ENCODE data around the gene EPS15.
"Not testable (repeated sequence)": the region's sequence is repeated elsewhere in the genome, so short reads cannot be mapped to it uniquely, and the experiment has no call there.

The EPS15 gene

DNA sequence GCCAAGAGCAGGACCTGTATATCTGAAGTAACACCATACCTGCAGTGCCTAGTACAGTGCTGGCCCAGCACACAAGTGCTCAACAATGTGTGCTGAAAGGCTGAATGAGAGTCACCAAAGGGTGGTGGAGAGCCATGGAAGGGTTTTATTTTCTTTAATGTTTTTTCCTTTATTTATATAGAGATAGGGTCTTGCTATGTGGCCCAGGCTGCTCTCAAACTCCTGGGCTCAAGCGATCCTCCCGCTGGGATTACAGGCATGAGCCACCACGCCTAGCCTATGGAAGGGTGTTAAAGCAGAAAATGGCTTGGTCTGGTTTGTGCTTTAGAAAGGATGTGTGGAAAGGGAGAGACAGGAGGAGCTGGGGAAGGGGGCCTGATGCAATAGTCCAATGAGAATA is 175.4 kb downstream of the EPS15 start:
- DNase-seq (ENCODE audit: low read depth in 2 of 2, low spot score in 1 of 2): no peak

DNA sequence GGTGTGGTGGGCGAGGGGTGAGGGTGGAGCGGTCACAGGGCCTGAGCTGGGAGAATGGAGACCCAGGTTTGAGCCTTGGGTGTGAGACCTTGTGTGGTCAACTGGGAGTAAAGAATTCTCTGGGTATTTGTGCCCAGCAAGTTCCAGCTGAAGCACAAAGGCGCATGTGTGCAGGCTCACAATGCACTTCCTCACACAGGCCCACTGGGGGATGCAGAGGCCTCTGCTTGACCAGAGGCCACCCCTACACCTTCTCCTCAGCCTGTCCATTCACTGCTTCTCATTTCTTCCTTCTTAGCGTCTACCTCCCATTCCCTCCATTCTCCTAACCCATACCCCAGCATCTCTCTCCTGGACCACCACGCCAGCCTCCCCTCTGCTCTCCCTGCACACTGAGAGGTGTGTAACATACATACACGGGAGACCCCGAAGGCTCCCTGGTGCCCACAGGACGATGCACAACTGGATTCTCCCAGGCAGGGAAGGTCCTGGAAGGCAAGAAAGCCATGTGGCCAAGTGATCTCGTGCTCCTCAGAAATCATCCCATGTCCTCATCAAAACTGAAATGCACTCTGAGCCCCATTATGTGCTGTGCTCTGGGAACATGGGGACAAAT is 176.4 kb downstream of the EPS15 start:
- no peak for DNase-seq (ENCODE audit: low read depth in 2 of 2, low spot score in 1 of 2)

DNA sequence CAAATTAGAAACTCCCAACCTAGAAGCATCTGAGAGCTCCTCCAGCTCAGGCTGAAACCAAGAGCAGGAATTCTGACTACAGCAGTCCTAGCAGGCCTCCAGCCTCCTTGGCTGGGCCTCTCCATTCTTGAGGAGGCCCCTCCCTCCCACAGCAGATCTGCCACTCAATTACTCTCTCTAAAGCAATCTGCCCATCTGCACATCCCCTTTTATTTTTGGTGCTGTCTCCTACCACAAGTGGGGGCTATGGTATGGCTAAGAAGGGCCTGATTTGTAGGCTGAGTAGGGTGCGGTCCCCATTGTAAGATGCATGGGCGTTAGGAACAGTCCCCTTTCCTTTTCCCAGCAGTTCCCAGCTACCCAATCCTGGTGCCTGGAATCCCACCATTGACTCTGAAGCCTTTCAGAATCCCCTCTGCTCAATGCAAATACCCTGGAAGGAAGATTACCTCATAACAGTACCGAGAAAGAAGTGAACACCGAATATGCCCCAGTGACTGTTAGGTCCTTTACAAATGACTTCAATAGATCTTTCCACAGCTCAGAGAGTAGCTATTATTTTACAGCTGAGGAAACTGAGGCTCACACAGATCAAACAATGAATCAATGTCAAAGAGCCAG is 177.1 kb downstream of the EPS15 start:
- no peak for DNase-seq (ENCODE audit: low read depth in 2 of 2, low spot score in 1 of 2)

DNA sequence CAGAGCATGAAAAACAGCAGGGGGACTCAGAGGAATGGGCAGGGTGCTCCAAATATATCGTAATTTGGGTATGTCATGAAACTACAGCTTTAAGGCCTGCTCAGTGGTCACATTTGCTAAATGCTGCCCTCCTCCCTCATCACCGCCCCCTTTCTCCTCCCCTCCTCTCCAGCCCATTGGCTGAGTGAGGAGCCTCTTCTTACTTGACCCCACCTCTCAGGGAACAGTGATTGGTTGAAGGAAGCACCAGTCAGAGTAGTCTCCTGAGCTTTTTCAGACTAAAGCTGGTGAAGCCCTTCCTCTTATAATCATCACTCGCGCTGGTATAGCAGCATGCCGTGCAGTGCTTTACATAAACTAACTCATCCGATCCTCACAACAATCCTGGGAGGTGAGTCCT is 178.7 kb downstream of the EPS15 start:
- no peak for DNase-seq (ENCODE audit: low read depth in 2 of 2, low spot score in 1 of 2)

DNA sequence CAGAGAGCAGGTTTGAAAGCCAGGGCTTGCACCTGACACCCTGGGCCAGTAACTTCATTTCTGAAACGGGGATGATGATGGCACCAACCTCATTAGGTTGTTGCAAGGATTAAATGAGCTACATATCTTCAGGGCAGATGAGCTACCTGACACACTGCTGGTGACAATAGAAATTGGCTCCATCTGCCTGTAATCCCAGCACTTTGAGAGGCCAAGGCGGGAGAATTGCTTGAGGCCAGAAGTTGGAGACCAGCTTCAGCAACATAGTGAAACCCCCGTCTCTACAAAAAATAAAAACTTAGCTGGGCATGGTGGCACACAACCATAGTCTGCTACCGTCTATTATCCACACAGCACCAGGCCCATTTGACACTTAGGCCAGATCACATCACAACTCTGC is 182.4 kb downstream of the EPS15 start:
- no peak for DNase-seq (ENCODE audit: low read depth in 2 of 2, low spot score in 1 of 2)

DNA sequence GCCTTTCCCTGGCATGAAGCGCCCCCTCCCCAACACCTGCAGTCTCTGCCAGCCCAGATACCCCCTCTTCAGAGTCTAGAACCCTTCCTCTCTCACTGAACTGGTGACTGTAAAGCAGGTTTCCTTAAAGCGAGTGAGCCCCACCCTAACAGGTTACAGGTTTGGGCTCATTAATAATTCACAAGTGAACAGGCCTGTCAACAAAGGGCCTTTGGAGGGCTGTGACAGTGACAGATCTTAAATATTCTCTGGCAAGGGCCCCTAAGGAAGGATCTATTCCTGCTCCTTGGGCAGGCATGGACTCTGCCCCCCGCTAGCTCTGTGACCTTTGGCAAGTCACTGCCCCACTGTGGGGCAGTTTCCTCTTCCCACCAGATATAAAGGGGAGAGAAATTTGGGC is 183.1 kb downstream of the EPS15 start:
- DNase-seq (ENCODE audit: low read depth in 2 of 2, low spot score in 1 of 2): no peak

DNA sequence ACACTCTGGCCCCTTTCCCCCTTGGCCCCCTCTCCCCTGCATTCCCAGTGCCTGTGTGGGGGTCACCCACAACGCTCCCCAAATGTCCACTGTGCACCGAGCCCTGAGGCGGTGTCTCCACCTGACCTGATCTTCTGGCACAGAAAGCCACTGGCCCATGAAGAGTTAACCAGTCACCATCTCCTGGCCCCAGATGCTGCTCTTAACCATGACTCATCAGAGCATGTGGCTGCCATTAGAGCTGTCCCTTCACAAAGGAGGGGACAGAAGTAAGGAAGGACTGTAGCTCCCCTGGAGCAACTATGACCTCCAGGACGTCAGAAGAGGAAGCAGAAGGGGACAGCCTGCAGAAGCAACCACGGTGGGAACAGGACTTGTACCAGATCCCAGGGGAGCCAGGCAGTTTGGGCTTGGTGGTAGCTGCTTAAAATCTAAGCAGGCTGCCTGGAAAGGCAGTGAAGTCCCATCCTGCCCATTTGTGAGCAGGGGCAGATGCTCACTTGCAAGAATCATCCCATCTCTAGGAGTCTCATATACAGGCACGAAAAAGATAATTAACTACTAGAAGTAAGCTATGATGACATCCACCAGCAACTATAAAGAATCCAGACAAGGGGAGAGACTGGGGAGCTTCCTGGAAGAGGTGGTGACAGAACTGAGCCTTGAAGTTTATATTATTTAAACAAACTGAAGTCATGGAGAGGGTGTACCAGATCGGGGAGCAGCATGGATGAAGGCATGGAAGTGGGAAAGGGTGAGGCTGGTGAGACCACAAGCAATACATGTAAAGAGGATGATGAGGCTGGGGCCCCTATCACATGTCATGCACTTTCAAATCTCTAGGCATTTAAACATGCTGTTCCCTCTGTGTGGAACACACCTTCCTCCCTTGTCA is 187.6 kb downstream of the EPS15 start:
- no peak for DNase-seq (ENCODE audit: low read depth in 2 of 2, low spot score in 1 of 2)

DNA sequence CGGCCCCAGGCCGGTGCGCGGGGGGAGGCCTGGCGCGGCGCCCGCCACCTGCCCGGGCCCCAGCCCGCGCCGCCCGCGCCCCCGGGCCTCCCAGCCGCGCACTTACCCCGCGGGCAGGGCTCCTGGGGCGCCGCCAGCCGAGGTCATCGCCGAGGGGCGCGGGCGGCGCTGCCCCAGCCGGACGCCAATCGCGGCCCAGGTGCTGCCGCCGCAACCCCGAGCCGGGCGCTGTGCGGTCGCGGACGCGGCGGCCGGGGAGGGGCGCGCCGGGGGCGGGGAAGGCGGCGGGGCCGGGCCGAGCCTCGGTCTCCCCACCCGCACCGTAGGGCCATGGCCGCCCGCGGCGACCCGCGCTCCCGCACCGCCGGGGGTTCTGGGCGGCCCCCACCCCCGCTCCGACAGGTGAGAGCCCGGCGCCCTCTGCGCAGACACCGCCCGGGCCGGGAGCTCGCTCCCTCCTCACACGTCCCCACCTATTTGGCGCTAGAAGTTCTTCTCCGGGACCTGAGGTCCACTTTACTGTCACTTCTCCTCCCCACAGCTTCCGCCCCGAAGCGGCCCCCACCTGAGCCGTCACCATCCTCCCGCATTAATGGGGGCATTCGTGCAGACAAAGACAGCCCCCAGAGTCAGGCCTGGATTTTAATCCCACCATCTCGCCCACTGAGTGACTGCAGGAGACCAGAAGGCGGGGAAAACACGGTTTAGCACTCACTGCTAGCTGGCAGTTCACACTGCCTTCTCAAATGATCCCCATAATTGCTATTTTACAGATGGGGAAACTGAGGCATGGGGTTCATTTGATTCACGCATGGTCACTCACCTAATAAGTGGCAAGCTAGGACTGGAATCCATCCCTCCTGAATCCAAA is 188.5 kb downstream of the EPS15 start, which contains the start of gene TTC39A:
TTC39A (minus strand) TSS at position 232 of the 871 bp plus-strand sequence; CDS start at position 147, 85 bp downstream.
- DNase-seq (ENCODE audit: low read depth in 2 of 2, low spot score in 1 of 2): no peak

DNA sequence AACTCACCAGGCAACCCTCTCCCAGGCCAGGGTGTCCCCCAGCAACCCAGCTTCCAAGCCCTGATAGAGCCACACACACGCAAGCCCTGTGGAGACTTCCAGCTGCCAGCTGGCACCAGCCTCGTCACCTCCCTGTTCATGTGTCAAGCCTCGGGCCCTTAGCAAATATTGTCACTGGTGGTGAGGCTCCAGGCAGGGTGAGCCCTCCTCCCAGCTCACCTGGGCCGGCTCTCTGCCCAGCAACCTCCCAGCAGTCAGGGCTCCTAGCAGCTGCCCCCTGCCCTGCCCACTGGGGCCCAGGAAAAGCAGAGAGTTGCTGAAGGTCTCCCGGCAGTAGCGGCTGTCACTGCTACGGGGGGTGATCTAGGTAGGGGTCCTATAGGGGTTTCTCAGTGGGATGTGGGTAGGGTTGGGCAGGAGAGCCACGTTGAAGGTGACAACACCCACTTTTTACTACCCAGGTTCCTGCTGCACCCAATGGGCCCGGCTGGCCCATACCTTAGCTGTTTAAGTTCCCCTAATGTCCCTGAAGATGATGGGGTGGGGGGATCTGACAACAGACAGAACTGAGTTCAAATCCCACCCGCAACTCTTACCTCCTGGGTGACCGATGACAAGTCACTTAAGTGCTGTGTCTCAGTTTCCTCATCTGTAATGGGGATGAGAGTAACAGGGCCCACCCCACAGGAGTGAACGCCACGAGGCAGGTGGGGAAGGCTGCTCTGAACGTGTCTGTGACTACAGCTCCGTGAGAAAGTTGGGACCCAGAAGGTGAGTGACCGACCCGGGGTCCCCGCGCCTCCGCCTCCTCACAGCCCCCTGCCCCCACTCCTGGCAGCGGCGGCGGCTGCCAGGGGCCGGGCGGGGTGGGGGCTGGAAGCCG is 189.4 kb downstream of the EPS15 start:
- no peak for DNase-seq (ENCODE audit: low read depth in 2 of 2, low spot score in 1 of 2)

DNA sequence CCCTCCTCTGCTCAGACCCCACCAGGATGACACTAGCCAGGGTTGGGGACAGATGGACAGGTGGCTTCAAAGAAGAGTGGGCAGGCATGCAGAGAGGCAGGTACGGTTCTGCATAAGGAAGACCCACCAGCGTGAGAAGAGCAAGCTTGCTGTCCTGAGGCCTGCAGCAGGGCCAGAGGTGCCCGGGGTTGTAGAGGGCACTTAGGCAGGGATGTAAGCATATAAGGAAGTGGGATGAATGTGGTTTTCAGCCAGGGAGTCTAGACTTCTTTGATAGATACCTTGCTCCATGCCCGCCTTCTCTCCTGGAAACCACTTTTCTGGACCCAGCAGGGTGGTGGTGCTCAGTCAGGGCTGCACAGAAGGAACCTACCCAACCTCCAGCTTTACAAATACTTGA is 190.1 kb downstream of the EPS15 start:
- no peak for DNase-seq (ENCODE audit: low read depth in 2 of 2, low spot score in 1 of 2)

DNA sequence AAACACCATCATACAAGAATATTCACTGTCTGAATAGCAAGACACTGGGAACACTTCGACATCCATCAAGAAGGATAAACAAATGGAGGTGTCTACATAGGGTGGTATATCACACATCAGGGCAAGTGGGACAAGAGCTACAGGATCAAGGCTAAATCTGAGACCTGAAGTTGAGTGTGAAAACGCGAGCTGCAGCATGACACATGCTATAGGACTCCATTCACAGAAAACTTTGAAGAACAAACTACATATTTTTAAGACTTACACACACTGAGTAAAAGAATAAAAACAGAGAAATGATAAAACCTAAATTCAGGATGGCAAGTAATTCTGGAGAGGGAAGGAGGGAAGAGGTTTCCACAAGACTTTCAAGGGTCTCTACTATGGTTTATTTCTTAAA is 190.8 kb downstream of the EPS15 start:
- DNase-seq (ENCODE audit: low read depth in 2 of 2, low spot score in 1 of 2): no peak

DNA sequence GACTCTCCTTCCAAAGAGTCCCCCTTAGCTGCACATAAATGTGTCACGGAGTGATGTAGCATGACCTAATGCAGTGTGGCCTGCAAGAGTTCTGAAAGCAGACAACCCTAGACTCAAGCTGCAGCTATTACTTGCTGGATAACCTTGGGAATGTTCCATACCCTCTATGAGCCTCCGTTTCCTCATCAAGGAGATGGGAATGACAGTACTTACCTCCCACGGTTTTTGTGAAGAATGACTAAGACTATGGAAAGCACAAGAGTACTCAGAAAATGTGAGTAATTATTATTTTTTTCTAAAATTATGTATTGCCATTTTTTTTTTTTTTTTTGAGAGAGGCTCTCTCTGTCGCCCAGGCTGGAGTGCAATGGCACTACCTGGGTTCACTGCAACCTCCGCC is 191.7 kb downstream of the EPS15 start:
- DNase-seq (ENCODE audit: low read depth in 2 of 2, low spot score in 1 of 2): no peak

DNA sequence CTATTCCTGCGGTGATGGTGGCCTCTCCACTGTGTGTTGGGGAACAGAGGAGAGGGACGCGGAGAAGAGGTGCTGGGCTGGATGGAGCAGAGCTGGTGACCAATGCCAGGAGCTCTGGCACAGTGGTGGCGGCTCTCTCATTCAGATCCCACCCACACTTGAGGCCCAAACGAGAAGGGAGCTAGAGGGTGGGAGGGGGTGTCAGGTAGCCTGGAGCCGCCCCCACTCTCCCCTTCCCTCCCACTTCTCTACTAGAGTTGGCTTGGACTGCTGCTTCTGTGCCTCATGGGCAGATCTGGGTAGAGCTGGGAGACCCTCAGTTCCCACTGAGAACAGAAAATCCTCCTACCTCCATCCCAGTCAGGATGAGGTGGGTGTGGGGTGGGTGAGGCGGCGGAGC is 192.2 kb downstream of the EPS15 start:
- no peak for DNase-seq (ENCODE audit: low read depth in 2 of 2, low spot score in 1 of 2)

DNA sequence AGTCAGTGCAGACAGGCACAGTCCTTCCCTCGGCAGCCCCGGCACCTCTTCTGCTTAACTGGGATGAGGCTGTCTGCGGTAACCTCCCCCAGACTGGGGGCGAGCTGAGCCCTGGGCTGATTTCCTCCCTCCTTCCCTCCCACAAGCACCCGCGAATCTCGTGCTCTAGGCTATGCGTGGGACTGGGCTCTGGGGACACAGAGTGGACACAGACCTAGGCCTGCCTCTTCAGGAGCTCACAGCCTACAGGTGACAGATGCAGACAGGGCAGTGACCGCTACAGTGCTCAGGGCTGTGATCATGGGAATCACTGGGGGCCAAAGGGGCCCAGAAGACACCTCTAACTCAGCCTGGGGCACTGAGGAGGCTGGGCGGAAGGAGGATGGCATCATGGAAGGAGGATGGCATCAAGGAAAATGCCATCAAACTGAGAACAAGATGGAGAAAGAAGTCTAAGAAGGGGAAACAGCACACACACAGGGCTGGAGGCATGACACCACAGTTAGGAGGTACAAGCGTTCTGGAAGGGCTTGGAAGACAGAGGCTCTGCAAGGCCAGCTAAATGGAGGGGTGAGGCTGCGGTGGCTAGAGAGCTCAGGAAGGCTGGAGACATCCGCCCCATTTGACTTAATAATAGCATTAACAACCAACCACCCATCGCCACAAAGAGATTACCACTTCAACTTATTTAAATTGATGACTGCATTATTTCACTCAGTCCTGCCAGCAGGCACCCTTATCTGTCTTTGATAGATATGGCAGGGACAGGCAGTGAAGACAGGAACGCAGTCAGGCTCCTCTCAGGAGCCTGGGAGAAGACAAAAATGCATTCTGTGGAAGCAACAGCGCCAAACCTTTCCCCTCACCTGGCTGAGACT is 192.9 kb downstream of the EPS15 start:
- no peak for DNase-seq (ENCODE audit: low read depth in 2 of 2, low spot score in 1 of 2)

DNA sequence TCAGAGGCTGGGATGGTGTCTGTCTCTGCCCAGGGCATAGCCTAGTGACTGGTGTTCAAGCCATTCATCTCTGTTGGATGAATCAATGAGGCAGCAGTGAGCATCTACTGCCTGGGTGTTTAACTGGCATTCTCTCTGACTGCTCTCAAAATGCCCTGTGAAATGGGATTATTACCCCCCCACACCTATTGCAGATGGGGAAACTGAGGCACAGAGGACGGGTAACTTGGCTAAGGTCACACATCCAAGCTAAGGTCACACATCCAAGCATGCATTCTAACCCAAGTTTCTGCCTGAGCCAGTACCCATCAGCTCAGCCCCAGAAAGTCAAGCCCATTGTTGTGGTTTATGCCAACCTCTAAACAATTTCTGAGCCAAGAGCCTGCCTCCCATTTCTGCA is 193.7 kb downstream of the EPS15 start:
- DNase-seq (ENCODE audit: low read depth in 2 of 2, low spot score in 1 of 2): no peak

DNA sequence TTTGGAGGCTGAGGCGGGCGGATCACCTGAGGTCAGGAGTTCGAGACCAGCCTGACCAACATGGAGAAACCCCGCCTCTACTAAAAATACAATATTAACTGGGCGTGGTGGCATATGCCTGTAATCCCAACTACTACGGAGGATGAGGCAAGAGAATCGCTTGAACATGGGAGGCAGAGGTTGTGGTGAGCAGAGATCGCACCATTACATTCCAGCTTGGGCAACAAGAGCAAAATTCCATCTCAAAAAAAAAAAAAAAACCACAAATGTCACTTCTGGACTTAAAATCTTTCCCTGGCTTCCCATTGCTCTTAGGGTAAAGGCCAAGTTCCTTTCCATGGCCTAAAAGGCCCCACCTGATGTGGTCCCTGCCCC is 194.1 kb downstream of the EPS15 start:
- not testable (repeated sequence) for DNase-seq (ENCODE audit: low read depth in 2 of 2, low spot score in 1 of 2)

DNA sequence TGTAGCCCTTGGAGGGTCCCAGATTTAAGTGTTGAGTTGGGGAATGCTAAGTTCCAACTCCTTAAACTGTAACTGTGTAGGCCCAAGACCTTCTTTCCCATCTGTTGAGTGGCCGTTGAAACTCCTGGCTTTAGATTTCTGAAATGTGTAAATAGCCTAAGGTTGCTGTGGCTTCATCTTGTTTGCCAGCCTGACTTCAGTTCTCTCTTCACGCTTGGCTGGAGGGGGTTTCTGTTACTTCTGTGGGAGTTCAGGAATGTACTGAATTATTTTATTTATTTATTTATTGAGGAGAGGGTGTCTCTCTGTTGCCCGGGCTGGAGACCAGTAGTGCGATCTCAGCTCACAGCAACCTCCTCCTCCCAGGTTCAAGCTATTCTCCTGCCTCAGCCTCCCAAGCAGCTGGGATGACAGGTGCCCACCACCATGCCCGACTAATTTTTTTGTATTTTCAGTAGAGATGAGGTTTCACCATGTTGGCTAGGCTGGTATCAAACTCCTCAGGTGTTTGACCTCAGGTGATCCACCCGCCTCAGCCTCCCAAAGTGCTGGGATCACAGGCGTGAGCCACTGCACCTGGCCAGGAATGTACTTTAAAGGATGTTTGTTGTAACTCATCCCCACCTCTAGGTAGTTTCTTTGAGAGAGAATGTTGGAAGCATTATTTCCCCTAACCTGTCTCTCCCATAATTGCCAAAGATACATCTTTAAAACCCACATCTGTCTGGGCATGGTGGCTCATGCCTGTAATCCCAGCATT is 194.6 kb downstream of the EPS15 start:
- DNase-seq (ENCODE audit: low read depth in 2 of 2, low spot score in 1 of 2): no peak

DNA sequence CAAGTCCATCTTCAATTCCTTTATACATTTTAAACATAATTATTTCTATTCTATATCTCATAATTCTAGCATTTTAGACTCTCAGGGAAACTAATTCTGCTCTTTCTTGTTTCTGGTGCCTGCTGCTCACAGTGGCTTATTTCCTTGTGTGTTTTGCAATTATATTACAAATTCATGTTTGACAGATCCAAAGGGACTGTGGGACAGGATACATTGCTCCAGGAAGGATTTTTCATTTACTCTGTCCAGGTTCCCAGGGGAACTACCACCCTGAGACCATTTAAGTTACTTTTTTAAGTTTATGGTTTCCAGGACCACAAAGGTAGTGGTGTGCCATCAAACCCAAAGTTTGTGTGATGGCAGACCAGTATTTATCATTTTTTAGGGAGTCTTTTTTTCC is 195.3 kb downstream of the EPS15 start:
- no peak for DNase-seq (ENCODE audit: low read depth in 2 of 2, low spot score in 1 of 2)

Data from stimulated activated CD8-positive, alpha-beta memory T cell treated with anti-CD3 and anti-CD28 coated beads, Interleukin-4, amount 100 ng/mL, for 4 hours (primary cell).